HG03439 (cell line): ENCODE results near the gene PNISR.

ENCODE experiments used
- ATAC-seq: cut with Tn5 transposase; IDR thresholded peaks from one replicate; pipeline ENCODE4 v1.9.1; 2021; ENCODE audit warnings: mild to moderate bottlenecking, moderate library complexity; ENCODE audit not compliant: unreplicated experiment

The PNISR gene

DNA sequence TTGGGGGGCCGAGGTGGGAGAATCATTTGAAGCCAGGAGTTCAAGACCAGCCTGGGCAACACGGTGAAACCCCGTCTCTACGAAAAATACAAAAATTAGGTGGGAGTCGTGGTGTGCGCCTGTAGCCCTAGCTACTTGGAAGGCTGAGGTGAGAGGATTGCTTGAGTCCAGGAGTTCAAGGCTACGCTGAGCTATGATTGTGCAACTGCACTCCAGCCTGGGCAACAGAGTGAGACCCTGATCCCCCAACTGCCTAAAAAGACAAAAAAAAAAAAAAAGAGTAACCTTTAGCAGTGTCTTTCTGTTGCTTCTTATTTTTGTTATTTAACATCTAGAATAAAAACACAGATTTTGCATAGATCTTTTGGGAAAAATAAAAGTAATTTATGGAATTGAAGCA, 18.0 kb downstream of the PNISR start:
- no peak for ATAC-seq

DNA sequence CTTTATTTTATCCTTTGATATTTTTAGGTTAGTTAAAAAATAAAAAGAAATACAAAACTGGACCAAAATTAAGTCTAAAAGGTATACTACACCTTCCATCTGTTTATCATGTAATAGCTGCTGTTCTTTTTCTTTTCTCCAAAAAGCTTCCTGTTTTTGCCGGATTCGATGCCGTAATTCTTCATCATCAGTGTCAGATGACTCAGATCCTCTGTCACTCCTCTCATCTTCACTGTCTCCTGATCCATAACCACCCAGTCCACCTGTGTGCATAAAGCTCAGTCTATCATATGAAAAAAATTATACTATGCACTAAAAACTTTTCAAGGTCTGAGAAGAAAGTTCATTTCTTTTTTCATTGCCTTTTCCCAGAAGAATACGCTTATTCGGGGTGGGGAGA, 22.7 kb downstream of the PNISR start:
- no peak for ATAC-seq

DNA sequence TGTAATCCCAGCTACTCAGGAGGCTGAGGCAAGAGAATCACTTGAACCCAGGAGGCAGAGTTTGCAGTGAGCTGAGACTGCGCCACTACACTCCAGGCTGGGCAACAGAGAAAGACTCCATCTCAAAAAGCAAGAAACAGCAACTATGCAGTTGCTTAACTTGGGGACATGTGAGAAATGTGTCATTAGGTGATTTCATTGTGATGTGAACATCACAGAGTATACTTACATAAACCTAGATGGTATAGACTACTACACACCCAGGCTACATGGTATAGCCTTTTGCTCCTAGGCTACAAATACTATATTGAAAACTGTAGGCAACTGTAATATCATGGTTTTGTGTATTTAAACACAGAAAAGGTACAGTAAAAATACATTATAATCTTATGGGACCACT, 27.8 kb downstream of the PNISR start:
- no peak for ATAC-seq

DNA sequence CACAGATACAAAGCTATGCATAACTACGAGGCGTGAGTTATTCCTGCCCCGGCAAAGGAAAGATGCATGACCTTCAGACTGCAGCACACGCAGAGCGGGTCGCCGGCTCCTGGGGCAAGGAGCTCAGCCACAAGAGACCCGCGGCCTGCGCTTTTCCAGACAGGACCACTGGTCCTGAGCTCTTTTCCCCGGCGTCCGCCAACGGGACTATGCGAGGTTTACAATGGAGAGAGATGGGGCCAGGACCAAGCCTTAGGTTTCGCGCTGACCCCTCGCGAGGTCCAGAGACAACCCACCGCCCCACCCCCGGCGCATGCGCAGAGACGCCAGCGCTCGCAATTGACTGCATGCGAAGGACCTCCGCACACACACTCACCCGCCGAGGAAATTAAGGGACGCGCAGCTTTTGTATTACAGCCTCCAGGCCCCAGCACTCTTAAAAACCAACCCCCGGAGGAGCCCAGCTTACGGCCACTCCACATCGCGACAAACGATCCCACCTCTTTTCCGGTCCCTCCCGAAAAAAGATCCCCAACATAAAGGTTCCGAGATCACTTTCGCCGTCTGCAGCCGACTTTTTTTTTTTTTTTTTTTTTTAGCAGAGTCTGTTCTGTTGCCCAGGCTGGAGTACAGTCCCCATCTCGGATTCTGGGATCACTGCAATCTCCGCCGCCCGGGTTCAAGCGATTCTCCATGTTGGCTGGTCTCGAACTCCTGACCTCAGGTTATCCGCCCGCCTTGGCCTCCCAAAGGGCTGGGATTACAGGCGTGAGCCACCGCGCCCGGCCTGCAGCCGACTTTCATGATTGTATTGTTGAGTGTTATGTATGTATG, 31.2 kb downstream of the PNISR start, which contains the start of gene COQ3:
TSS of gene COQ3 (minus strand) at position 498 of the 834 bp plus-strand sequence. CDS start at position 482, 16 bp downstream.
- ATAC-seq: peak; percentile 66

DNA sequence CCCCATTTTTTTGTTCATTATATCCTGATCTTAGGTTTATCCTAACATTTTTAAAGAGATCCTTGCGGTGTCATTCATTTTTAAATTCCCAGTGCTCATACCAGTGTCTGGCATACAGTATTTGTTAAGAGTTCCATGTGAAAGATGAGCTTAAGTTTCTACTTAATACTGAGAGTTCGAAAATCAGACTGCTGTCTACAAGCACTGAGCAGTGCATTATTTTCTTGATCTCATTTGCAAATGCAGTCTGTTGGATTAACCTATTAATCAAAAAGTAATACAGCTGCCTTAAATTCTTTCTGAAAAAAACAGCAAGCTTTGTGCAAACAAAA, 31.8 kb downstream of the PNISR start:
- peak; percentile 21 for ATAC-seq

DNA sequence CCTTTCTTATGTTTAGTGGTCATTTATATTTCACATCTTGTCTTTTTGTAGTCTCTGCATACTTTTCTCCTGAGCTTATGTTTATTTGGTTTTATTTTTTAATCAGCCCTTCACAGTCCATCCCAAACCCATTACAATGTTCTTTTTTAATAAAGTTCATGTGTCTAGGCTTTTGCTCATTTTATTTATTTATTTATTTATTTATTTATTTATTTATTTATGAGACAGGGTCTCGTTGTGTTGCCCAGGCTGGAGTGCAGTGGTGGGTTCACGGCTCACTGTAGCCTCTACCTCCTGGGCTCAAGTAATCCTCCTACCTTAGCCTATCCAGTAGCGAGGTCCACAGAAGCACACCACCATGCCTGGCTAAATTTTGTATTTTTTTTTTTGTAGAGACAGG, 34.2 kb downstream of the PNISR start:
- ATAC-seq: no peak

DNA sequence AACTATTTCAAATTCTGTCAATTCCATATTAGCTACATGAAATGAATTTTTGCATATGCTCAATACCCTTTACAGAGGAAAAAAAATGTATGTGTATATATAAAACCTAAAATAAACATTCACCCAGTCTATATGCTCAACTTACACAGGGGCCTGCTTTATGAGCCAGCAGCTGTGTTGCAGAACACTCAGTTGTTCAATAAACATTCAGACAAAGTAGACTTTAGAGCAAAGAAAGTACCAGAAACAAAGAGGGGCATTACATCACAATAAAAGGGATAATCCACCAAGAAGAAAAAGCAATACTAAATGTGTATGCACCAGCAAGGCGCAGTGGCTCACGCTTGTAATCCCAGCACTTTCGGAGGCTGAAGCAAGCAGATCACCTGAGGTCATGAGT, 40.6 kb downstream of the PNISR start:
- no peak for ATAC-seq

DNA sequence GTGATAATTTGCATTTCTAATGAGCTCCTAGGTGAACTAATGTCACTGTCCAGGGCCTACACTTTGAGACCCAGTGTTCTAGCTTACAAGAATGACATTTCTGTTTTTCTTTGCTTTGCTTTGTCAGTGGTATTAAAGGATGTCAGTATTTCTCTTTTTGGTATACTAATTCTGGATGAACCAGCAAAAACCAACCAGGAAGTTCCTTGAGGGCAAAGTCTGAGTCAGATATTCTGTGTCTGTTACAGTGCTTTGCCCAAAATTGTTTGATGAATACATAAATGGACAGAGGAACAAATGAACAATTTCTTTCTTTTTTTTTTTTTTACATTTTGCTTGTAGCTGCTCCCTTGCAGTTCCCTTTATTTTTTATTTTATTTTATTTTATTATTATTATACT, 46.5 kb downstream of the PNISR start:
- ATAC-seq: no peak

DNA sequence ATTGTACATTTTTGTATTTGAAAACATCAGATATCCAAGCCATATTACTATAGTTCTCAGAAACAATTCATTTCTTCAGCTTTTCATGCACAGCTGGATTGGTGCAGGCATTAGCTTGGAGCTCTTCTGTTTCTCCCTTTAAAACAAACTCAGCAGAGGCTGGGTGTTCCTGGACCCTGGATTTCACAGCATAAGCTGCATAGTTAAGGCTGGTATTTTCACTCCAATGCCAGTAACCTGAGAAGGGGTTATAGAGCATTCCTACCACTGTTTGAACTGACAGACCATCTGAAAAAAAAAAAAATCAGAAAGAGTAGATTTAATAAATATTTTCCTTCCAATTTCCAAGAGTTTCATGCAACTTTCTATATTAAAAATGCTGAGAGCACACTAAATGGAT, 55.6 kb downstream of the PNISR start:
- no peak for ATAC-seq

DNA sequence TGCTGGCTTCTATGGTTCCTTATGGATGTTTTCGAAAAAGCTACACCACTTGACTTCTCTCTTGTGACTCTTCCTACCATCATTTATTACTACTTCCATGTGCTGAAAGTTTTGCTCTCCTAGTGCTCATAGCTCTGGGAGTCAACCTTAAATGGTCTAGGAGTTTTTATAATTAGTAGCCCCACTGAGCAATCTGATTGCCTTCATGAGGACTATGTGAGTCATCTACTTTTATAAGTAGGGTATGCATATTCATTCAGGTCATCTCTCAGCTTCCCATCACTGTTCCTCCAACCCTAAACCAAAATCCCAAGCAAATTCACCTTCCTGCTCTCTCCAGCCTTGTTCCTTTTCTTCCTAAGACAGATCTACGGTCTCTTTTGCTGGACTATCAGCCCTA, 58.3 kb downstream of the PNISR start:
- no peak for ATAC-seq

DNA sequence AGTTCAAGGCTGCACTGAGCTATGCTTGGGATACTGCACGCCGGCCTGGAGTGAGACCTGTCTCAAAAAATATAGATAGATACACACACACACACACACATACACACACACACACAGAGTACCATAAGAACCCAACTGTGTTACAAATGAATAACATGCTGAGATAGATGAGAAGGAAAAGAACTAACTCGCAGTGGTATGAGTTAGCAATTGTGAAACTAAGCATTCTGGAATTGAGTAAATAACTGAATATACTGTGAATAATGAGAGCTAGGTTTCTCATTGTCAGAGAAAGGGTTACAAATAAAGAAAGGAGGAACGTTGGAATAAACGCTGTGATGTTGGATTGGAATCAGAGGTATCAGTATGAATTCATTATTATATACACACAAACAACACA, 61.1 kb downstream of the PNISR start:
- peak; percentile 94 for ATAC-seq

DNA sequence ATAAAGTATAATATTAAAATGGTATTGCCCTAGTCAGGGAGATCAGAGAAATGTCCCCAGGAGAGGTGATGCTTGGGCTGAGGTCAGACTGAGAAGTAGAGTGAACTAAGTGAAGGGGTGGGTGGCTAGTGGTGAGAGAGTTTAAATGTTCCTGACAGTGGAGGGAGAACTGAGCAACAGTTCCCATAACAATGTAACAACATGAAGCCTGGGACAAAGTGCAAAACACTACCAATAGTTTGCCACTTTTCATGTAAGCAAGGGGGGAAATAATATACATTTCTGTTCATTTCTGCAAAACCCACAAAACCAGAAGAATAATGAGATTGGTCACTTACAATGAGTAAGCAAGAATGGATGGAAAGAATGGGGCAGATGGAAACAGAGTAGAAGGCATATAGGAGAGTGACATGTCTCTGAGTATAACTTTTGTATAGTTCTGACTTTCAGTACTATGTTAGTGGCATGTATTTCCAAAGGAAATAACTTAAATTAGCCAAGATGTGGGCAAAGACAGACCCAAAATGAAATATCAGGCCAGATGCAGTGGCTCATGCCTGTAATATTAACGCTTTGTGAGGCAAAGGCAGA, 62.3 kb downstream of the PNISR start:
- ATAC-seq: no peak

DNA sequence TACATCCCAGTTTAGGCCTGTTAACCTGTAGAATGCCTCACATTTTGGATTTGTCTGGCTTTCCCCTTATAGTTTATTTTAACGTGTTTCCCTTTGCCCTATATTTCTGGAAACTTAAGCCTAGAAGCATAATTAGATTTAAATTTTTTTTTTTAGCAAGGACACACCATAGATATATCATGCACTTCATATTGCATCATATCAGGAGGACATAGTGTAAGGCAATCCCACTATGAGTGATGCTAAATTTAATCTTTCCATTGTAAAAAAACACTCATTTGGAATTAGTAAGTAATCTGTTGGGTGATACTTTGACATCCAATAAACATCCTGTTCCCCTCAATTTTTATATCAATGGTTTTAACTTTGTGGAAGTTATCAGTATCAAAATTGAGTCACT, 65.3 kb downstream of the PNISR start:
- ATAC-seq: no peak

DNA sequence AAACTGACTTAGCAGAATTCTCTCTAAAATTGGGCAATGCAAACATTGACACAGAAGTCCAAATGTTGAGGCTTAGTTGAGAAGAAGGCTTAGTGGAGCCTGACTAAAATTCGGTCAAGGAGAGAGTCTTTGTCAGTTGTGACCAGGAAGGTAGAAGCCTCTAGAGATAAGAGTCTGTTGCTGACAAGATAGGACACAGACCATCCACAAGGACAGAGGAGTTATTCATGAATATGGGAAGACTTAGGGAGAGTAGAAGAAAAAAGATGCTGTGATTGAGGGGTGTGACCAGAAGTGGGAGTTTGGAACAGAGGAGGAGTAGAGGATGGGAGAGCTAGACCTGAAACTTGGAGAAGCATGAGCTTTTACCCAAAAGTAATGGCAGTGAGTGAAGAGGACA, 68.5 kb downstream of the PNISR start:
- ATAC-seq: no peak

DNA sequence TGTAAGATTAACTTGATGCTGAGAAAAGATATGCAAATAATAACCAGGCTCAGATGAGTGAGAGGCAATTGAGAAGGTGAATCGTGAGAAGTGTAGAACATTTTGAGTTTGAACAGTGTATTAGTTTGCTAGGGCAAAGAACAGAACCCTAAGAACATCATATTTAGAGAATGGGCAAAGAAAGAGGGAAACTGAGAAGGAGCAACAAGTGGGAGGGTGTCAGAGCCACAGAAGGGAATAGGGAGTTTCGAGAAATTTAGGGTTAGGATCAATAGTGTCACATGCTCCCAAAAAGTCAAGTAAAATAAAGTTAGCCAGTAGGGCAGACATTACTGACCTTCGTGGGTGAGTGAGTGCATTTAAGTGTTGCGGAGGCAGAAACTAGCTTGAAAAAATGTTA, 70.1 kb downstream of the PNISR start:
- no peak for ATAC-seq

DNA sequence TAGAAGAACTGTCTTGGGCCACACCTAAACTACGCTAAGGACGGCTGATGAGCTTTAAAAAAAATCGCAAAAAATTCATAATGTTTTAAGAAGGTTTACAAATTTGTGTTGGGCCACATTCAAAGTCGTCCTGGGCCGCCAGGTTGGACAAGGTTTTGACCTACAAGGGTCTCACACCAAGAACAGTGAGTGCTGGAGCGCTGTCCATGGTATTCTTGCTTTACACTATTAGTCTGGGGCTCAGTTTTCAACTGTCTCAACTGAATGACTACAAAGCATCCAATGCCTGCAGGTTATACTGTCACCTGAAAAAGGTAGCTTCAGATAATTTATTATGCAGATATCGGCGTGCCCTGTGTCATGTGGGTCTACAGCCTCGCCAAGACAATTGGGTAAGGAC, 72.0 kb downstream of the PNISR start:
- ATAC-seq: no peak

DNA sequence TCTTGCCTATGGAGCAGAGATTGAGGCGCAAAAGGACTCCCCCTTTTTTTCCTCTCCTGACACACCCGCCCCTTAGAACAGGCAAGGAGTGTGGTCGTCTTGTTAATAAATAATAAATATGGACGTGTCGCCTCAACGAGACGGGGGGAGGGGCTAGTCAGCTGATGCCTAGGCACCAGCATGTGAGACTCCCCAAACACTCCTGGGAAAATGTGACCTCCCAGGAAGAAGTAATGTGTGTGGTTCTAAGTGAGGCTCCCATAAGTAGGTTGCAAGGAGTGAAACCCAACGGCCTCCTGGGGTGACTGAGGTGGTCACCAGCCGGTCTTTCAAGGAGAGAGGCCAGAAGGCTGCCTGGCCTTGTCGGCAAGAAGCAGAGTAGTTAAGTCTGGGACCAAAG, 74.5 kb downstream of the PNISR start:
- no peak for ATAC-seq

DNA sequence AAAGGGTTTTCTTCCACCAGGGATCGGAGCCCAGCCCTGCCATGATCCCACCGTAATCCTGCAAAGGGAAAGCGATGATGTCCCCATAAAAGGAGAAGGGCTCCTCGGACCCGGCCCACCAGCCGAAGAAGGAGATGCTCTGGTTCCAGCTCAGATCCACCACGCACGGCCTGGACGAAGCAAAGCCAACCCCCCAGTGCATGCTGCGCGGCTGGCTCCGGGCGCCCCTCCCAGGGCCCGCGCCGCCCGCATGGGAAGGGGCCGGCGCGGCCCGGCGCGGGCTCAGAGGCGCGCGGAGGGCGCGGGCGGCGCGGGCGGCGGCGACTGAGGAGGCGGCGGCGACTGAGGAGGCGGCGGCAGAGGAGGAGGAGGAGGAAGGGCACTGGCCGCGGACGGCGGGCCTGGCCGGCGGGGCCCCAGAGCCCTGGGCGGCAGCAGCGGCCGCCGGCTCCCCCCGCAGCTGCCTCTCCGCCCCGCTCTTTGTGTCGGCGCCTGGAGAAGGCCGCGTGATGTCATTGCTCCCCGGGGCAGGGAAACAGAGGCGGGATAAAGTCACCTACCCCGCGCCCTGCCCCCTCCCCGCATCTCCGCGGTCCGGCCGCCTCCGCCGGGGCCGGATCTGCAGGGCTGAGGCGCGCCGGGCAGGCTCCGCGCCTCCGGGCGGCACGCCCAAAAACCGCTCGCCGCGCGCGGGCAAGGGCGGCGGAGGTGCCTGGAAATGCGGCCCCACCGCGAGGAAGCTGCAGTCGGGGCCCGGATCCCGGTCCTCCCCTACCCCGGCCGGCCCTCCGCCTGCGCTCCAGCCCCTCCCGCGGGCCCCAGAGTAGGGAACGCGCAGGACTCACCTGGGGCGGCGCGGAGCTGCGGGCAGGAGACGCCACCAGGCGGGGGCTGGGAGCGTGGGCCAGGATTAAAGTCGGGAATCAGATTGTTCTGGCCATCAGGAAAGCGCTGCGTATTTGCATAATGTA, 75.7 kb downstream of the PNISR start, which contains the start of gene FAXC:
TSS of gene FAXC (minus strand) at position 504 of the 971 bp plus-strand sequence. CDS start at position 202, 302 bp downstream.
- ATAC-seq: peak; percentile 53

DNA sequence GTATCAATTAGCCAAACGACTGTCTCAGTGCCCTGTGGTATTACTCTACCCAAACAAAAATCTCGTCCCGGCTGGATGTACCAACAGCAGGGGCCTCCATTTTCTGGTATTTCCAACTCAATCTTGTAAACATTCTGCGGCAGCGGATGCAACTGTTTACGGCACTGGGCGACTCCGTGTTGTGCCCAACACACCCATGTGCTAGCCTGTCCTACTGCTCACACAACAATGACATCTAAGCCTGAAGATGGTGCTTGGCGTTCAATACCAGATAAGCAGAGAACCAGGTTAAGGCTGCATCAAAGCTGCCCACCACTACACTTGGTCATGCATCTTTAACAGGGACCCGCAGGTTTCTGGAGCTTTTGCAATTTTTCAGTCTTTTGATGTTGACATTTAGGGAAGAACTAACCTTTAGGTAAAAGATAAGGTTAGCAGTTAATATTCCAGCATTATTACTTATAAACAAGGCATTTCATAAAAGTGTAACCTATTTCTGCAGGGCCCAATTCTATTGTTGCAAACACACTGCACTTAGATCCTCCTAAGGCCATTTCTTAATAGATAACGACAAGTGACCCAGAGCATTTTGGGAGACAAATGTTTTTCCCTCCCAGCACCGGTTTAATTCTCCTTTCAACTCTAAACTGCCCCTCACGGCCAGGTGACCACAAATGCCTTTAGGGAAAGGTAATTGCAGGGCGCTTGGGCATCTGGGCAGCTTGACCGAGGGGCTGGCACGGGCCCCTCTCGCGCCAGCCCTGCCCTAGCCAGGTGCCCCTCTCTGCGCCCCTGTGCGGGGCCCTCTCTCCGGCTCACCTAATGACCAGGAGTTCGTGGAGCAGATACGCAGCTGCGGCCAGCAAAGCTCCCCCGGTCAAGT, 76.6 kb downstream of the PNISR start:
- no peak for ATAC-seq
